Gastroesophageal sphincter (tissue), 4 donors: ENCODE measurements around the gene HTR7. TPM values are rescaled to one million over a fixed set of nuclear protein-coding genes. Genes with fewer than 3 reads are reported as not detected.

Source experiments
- ATAC-seq: fragments of 150-250 bp; one replicate; pipeline ENCODE4 v1.9.1; 2016; ENCODE audit warnings: mild to moderate bottlenecking, moderate library complexity
- H3K27ac ChIP-seq, 4 donors: fragments of 200-600 bp; sonication (generic) in 3 of 4; 1 replicate in 3 of 4; 2 replicates in 1 of 4; pipeline ENCODE4 v1.5.1; 2016 to 2019
- H3K27me3 ChIP-seq: fragments of 200-600 bp; sonication (generic); one replicate; pipeline ENCODE4 v1.5.1; 2019
- H3K36me3 ChIP-seq, 2 donors: fragments of 200-600 bp; sonication (generic); one replicate each; pipeline ENCODE4 v1.5.1; 2019; ENCODE audit warnings: control low read depth in 1 of 2
- H3K4me1 ChIP-seq, 3 donors: fragments of 200-600 bp; sonication (generic); 1 replicate in 2 of 3; 2 replicates in 1 of 3; pipeline ENCODE4 v1.5.1; 2016 to 2019; ENCODE audit warnings: control low read depth in 2 of 3
- H3K4me3 ChIP-seq, 2 donors: fragments of 200-600 bp; sonication (generic); one replicate each; pipeline ENCODE4 v1.5.1; 2019; ENCODE audit warnings: mild to moderate bottlenecking in 1 of 2, moderate library complexity in 1 of 2
- H3K9me3 ChIP-seq, 3 donors: fragments of 200-600 bp; sonication (generic); one replicate each; pipeline ENCODE4 v1.5.1; 2017 to 2019; ENCODE audit warnings: control low read depth in 2 of 3
- CTCF ChIP-seq, 4 experiments: fragments of 200-600 bp in 2 of 4; fragments of 450-650 bp in 2 of 4; sonication (generic) in 1 of 4; IDR thresholded peaks; one replicate each; pipeline ENCODE4 v1.5.1; 2017 to 2019; ENCODE audit warnings: antibody characterized with exemption in 4 of 4, mild to moderate bottlenecking in 2 of 4, moderate library complexity in 2 of 4
- EP300 ChIP-seq: sonication (generic); formaldehyde crosslinking; IDR thresholded peaks from one replicate; pipeline ENCODE4 v1.6.1; 2017; ENCODE audit warnings: antibody characterized with exemption, mild to moderate bottlenecking
- POLR2A ChIP-seq, 2 donors: fragments of 450-650 bp; IDR thresholded peaks; one replicate each; pipeline ENCODE4 v1.6.1; 2017; ENCODE audit warnings: antibody characterized with exemption in 2 of 2, mild to moderate bottlenecking in 2 of 2, moderate library complexity in 1 of 2
- POLR2AphosphoS5 ChIP-seq: sonication (generic); formaldehyde crosslinking; IDR thresholded peaks from one replicate; pipeline ENCODE4 v1.6.1; 2017; ENCODE audit warnings: antibody characterized with exemption
- WGBS, 2 donors: methylation state at CpG; one replicate each; pipeline ENCODE4 v1.1.5; 2018; ENCODE audit warnings: low coverage in 1 of 2; 5-methylcytosine and 5-hydroxymethylcytosine counted together
- total RNA-seq, 4 donors: library from RNA; depleted of rRNA; stranded (reverse); fragments of >200 nt; gene quantifications; one replicate each; pipeline ENCODE4 v1.1.0, GENCODE V29; 2016

HTR7 gene
- total RNA-seq, 4 donors from 2014 or later, result 0.19 to 7.9 (median 0.41) TPM

GRCh38 chr10:90847436-90847835 is 10.4 kb downstream of the HTR7 start:
- Histone ChIP-seq H3K4me3 (no peak overlapping the region), H3K9me3 (peaks cover 0 to 24% (median 0%) of the 10 kb centered on the region in 3 donors), H3K36me3 (no peaks in the 10 kb centered on the region), H3K4me1 (no peaks in the 10 kb centered on the region), H3K27me3 (peaks cover 19% of the 10 kb centered on the region), H3K27ac (no peak overlapping the region)
- no peak for ATAC-seq
- TF ChIP-seq CTCF (IDR thresholded peaks at IDR 0.05) (no peak), EP300 (no peak), POLR2AphosphoS5 (no peak), POLR2A (IDR thresholded peaks at IDR 0.05) (no peak)
- 27 to 50% methylated on average over 1 of the region's 1 CpG for WGBS, 2 donors

GRCh38 chr10:90846746-90847145 is 11.1 kb downstream of the HTR7 start:
- Histone ChIP-seq H3K36me3 (no peaks in the 10 kb centered on the region), H3K4me1 (no peaks in the 10 kb centered on the region), H3K27me3 (peaks cover 15% of the 10 kb centered on the region), H3K4me3 (no peak overlapping the region), H3K9me3 (peaks cover 0 to 21% (median 0%) of the 10 kb centered on the region in 3 donors), H3K27ac (no peak overlapping the region)
- no peak for ATAC-seq
- WGBS, 2 donors, result 22 to 55% methylated on average over 1 of the region's 1 CpG
- TF ChIP-seq POLR2AphosphoS5, result no peak
- TF ChIP-seq EP300, result no peak
- no peak for TF ChIP-seq CTCF (IDR thresholded peaks at IDR 0.05)
- no peak for TF ChIP-seq POLR2A (IDR thresholded peaks at IDR 0.05)

GRCh38 chr10:90845726-90846125 is 12.1 kb downstream of the HTR7 start:
- H3K4me1 ChIP-seq, result no peaks in the 10 kb centered on the region
- H3K27me3 ChIP-seq, result peaks cover 15% of the 10 kb centered on the region
- TF ChIP-seq CTCF (IDR thresholded peaks at IDR 0.05) (no peak), POLR2AphosphoS5 (no peak), POLR2A (IDR thresholded peaks at IDR 0.05) (no peak), EP300 (no peak)
- H3K27ac ChIP-seq, result no peak overlapping the region
- H3K4me3 ChIP-seq, result no peak overlapping the region
- 17 to 69% methylated on average over 1 to 3 of the region's 3 CpGs for WGBS, 2 donors
- no peak for ATAC-seq
- no peaks in the 10 kb centered on the region for H3K36me3 ChIP-seq
- peaks cover 0 to 11% (median 0%) of the 10 kb centered on the region in 3 donors for H3K9me3 ChIP-seq

GRCh38 chr10:90842725-90843124 is 15.1 kb downstream of the HTR7 start:
- WGBS, 2 donors, result 40 to 80% methylated on average over 1 of the region's 1 CpG
- no peak overlapping the region for H3K27ac ChIP-seq
- TF ChIP-seq POLR2A (IDR thresholded peaks at IDR 0.05), result no peak

GRCh38 chr10:90837486-90837885 is 20.4 kb downstream of the HTR7 start:
- Histone ChIP-seq H3K27ac (no peak overlapping the region), H3K4me1 (no peaks in the 10 kb centered on the region), H3K27me3 (peaks cover 6% of the 10 kb centered on the region), H3K4me3 (no peak overlapping the region), H3K9me3 (no peaks in the 10 kb centered on the region), H3K36me3 (no peaks in the 10 kb centered on the region)
- ATAC-seq, result no peak
- WGBS, 2 donors, result 100% methylated on average over 1 of the region's 1 CpG
- TF ChIP-seq POLR2A (IDR thresholded peaks at IDR 0.05) (no peak), POLR2AphosphoS5 (no peak), CTCF (IDR thresholded peaks at IDR 0.05) (no peak), EP300 (no peak)

More at GRCh38 chr10:90842725-90843124, 15.1 kb downstream of the HTR7 start:
- H3K9me3 ChIP-seq, result no peaks in the 10 kb centered on the region
- H3K4me3 ChIP-seq, result no peak overlapping the region
- no peaks in the 10 kb centered on the region for H3K36me3 ChIP-seq
- peaks cover 15% of the 10 kb centered on the region for H3K27me3 ChIP-seq
- ATAC-seq, result no peak
- H3K4me1 ChIP-seq, result no peaks in the 10 kb centered on the region
